Smooth muscle cell (in vitro differentiated cells): ENCODE results near the gene GNB1L. TPM values are rescaled to one million over a fixed set of nuclear protein-coding genes. Genes with fewer than 3 reads are reported as not detected.

Experiments used
- DNase-seq: peaks from one replicate; lab custom pipeline; 2025; ENCODE audit not compliant: unreplicated experiment; lab: John Stamatoyannopoulos, UW
- H2AFZ ChIP-seq: fragments of 200-600 bp; sonication (generic); 2 replicates; pipeline ENCODE4 v1.6.0; 2016; ENCODE audit warnings: antibody characterized with exemption, low read depth, mild to moderate bottlenecking
- H3F3A ChIP-seq: fragments of 200-600 bp; sonication (generic); 2 replicates; pipeline ENCODE4 v1.6.0; 2017; ENCODE audit warnings: antibody characterized with exemption, low read depth
- H3K27ac ChIP-seq: fragments of 200-600 bp; sonication (generic); 2 replicates; pipeline ENCODE4 v1.5.1; 2016; ENCODE audit warnings: low read depth, mild to moderate bottlenecking
- H3K27me3 ChIP-seq: fragments of 200-600 bp; sonication (generic); 2 replicates; pipeline ENCODE4 v1.6.1; 2016; ENCODE audit warnings: low read depth, mild to moderate bottlenecking
- H3K36me3 ChIP-seq: fragments of 200-600 bp; sonication (generic); 2 replicates; pipeline ENCODE4 v1.5.1; 2016; ENCODE audit warnings: low read depth
- H3K4me1 ChIP-seq: fragments of 200-600 bp; sonication (generic); 2 replicates; pipeline ENCODE4 v1.5.1; 2016; ENCODE audit warnings: low read depth
- H3K4me2 ChIP-seq: fragments of 200-600 bp; sonication (generic); 2 replicates; pipeline ENCODE4 v1.6.0; 2016; ENCODE audit warnings: mild to moderate bottlenecking
- H3K4me3 ChIP-seq: fragments of 200-600 bp; sonication (generic); 2 replicates; pipeline ENCODE4 v1.5.1; 2016; ENCODE audit warnings: mild to moderate bottlenecking
- H3K79me2 ChIP-seq: fragments of 200-600 bp; sonication (generic); 2 replicates; pipeline ENCODE4 v1.6.0; 2016; ENCODE audit warnings: low read depth, mild to moderate bottlenecking
- H3K9ac ChIP-seq: fragments of 200-600 bp; sonication (generic); 2 replicates; pipeline ENCODE4 v1.6.0; 2016; ENCODE audit warnings: low read depth
- H3K9me3 ChIP-seq: fragments of 200-600 bp; sonication (generic); replicated peaks from 2 replicates; pipeline ENCODE4 v1.5.1; 2016; ENCODE audit warnings: low read depth
- H4K20me1 ChIP-seq: fragments of 200-600 bp; sonication (generic); 2 replicates; pipeline ENCODE4 v1.6.0; 2016; ENCODE audit warnings: low read depth
- whole genome bisulfite sequencing: methylation state at CpG from one replicate; pipeline ENCODE4 v1.1.7; 2016; ENCODE audit warnings: low lambda C conversion rate; 5-methylcytosine and 5-hydroxymethylcytosine counted together
- polyA plus RNA-seq: library from polyadenylated mRNA; unstranded; fragments of >200 nt; fragmentation: Nextera tagmentation; extraction: Ambion mirVana; gene quantifications from 2 replicates; pipeline ENCODE4 v1.2.1, GENCODE V29; 2016
- total RNA-seq: library from RNA; depleted of rRNA; stranded (reverse); fragments of >200 nt; gene quantifications from 2 replicates; pipeline ENCODE4 v1.2.3, GENCODE V29; 2014
- TF ChIP-seq, protein P1 (sequence below): fragments of 200-600 bp; sonication (generic); IDR thresholded peaks from 2 replicates; pipeline ENCODE4 v1.5.1; 2017; ENCODE audit warnings: borderline replicate concordance, mild to moderate bottlenecking, antibody characterized with exemption; ENCODE audit not compliant: insufficient read depth, poor library complexity, severe bottlenecking

The GNB1L gene
- total and polyA plus RNA-seq, 2 experiments from 2014 or later, result 4.1 to 7.4 TPM

DNA sequence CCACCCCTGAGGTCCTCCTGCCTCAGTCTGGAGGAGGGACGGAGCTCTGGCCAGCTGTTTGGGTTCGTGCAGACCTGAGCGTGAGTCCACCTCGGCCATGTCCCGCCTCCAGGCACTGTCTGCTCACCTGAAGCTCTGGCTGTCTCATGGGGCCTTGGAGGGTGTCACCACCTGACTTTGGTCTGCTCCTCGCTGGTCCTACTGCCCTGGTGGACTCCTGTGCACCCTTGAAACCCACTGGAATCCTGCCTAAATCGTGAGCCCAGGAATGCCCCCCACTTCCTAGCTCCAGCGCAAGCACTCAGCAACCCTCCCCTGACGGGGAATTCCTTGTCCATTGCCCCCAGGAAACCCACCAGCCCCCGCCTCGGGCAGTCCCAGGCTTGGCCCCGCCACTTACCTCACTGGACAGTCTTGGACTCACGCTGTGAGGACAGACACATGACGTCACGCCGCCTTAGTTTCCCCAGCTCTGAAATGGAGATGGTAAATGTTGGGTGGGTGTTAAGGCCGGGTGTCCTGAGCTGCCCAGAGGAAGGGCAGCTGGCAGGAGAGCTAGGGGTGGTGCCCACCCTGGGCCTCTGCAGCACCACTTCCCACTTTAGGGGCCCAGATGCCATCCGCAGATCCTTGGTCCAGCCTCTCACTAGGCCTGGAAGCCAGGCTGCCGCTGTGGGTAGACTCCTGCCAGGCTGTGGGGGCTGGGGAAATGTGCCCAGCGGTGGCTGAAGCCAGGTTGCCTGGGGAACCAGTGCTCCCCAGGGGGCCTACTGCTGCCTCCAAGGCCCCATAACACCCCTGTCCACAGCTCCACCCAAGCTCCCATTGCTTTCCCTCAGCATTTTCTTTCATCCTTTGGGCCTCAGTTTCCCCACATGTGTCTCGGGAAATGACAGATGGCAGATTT is 112.3 kb downstream of the GNB1L start:
- no peak overlapping the region for H3K4me2 ChIP-seq
- no peaks in the 10 kb centered on the region for H3F3A ChIP-seq
- no peak for DNase-seq
- H3K27me3 ChIP-seq, result no peaks in the 10 kb centered on the region
- H2AFZ ChIP-seq, result no peak overlapping the region
- H3K4me3 ChIP-seq, result no peak overlapping the region
- H4K20me1 ChIP-seq, result no peaks in the 10 kb centered on the region
- H3K27ac ChIP-seq, result no peak overlapping the region
- no peaks in the 10 kb centered on the region for H3K4me1 ChIP-seq
- TF ChIP-seq, protein P1, sequence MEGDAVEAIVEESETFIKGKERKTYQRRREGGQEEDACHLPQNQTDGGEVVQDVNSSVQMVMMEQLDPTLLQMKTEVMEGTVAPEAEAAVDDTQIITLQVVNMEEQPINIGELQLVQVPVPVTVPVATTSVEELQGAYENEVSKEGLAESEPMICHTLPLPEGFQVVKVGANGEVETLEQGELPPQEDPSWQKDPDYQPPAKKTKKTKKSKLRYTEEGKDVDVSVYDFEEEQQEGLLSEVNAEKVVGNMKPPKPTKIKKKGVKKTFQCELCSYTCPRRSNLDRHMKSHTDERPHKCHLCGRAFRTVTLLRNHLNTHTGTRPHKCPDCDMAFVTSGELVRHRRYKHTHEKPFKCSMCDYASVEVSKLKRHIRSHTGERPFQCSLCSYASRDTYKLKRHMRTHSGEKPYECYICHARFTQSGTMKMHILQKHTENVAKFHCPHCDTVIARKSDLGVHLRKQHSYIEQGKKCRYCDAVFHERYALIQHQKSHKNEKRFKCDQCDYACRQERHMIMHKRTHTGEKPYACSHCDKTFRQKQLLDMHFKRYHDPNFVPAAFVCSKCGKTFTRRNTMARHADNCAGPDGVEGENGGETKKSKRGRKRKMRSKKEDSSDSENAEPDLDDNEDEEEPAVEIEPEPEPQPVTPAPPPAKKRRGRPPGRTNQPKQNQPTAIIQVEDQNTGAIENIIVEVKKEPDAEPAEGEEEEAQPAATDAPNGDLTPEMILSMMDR, result no peak
- no peaks in the 10 kb centered on the region for H3K9me3 ChIP-seq
- H3K9ac ChIP-seq, result no peak overlapping the region
- H3K36me3 ChIP-seq, result no peaks in the 10 kb centered on the region
- H3K79me2 ChIP-seq, result no peaks in the 10 kb centered on the region
- 96% methylated on average over 21 of the region's 21 CpGs for WGBS

DNA sequence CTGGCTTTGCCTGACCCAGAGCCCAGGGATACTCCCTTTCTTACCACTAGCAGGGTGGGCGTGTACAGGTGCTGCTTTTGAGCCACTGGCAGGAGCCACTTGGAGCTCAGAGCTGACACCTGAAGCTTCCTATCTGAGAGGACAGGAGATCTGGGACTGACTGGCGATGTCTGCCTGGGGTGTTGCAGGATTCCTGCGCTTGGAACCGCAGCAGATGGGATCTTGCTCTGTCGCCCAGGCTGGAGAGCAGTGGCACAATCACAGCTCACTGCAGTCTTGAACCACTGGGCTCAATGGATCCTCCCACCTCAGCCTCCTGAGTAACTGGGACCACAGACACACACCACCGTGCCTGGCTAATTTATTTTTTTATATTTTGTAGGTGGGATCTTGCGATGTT is 113.6 kb downstream of the GNB1L start:
- H2AFZ ChIP-seq, result no peak overlapping the region
- no peaks in the 10 kb centered on the region for H3F3A ChIP-seq
- WGBS, result 94% methylated on average over 7 of the region's 7 CpGs
- TF ChIP-seq, protein P1, result no peak
- no peaks in the 10 kb centered on the region for H3K36me3 ChIP-seq
- DNase-seq, result no peak
- no peaks in the 10 kb centered on the region for H4K20me1 ChIP-seq
- H3K27ac ChIP-seq, result no peak overlapping the region
- H3K27me3 ChIP-seq, result no peaks in the 10 kb centered on the region
- H3K9me3 ChIP-seq, result no peaks in the 10 kb centered on the region
- H3K4me1 ChIP-seq, result no peaks in the 10 kb centered on the region
- H3K4me3 ChIP-seq, result no peak overlapping the region
- H3K9ac ChIP-seq, result no peak overlapping the region
- no peak overlapping the region for H3K4me2 ChIP-seq
- H3K79me2 ChIP-seq, result no peaks in the 10 kb centered on the region

DNA sequence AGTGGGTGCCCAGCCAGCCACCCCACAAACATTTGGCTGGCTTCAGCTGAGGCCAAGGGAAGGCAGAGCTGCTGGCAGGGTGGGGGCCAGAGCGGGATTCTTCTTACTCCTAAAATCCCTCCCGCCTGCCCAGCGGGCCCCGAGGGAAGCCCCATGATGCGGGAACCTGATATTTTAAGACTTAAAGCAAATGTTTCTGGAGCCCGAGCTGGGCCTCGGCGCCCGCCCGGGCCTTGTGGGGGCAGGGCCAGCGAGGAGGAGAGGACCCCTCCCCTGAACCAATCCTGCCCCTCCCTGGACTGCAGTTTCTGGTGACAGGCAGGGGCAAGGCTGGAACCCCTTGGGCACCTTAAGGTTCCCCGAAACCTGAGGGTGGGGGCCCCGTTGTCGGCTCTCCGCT is 114.1 kb downstream of the GNB1L start:
- Histone ChIP-seq H3K9me3 (no peaks in the 10 kb centered on the region), H3K4me3 (no peak overlapping the region), H3K4me2 (no peak overlapping the region), H4K20me1 (no peaks in the 10 kb centered on the region), H3K4me1 (no peaks in the 10 kb centered on the region), H3K9ac (no peak overlapping the region), H3F3A (no peaks in the 10 kb centered on the region), H3K79me2 (no peaks in the 10 kb centered on the region), H3K27ac (no peak overlapping the region), H2AFZ (no peak overlapping the region), H3K36me3 (no peaks in the 10 kb centered on the region), H3K27me3 (no peaks in the 10 kb centered on the region)
- TF ChIP-seq, protein P1, result no peak
- no peak for DNase-seq
- 95% methylated on average over 14 of the region's 15 CpGs for WGBS
